RWPE2 (cell line): ENCODE results near the gene NUBP2.
A peak's percentile ranks its signal among the peaks of the same experiment; 100 is the strongest.

Experiments
- ATAC-seq: fragments of 200-7000 bp; cut with Tn5 transposase; 3 replicates; pipeline ENCODE4 v1.9.1; 2021; ENCODE audit warnings: low read depth
- DNase-seq: peaks from one replicate; pipeline ENCODE4 v3.0.0-alpha.2; 2020; ENCODE audit warnings: low spot score
- H3K27ac ChIP-seq: fragments of 450-650 bp; 2 replicates; pipeline ENCODE4 v1.5.1; 2017; ENCODE audit warnings: mild to moderate bottlenecking; ENCODE audit not compliant: poor library complexity, severe bottlenecking
- H3K27me3 ChIP-seq: fragments of 250-450 bp; sonication (Bioruptor Pico); 2 replicates; pipeline ENCODE4 v1.5.1; 2021; ENCODE audit warnings: mild to moderate bottlenecking, moderate library complexity; ENCODE audit not compliant: insufficient read depth, poor library complexity, severe bottlenecking
- H3K36me3 ChIP-seq: fragments of 250-450 bp; sonication (Bioruptor Pico); 2 replicates; pipeline ENCODE4 v1.5.1; 2020; ENCODE audit warnings: low read depth, mild to moderate bottlenecking, moderate library complexity
- H3K4me1 ChIP-seq: fragments of 250-450 bp; sonication (Bioruptor Pico); 2 replicates; pipeline ENCODE4 v1.5.1; 2021; ENCODE audit warnings: mild to moderate bottlenecking, moderate library complexity; ENCODE audit not compliant: insufficient read depth, poor library complexity, severe bottlenecking
- H3K4me3 ChIP-seq: fragments of 250-450 bp; sonication (Bioruptor Pico); 2 replicates; pipeline ENCODE4 v1.5.1; 2021; ENCODE audit warnings: mild to moderate bottlenecking, moderate library complexity; ENCODE audit not compliant: severe bottlenecking
- H3K9me3 ChIP-seq: fragments of 250-450 bp; sonication (Bioruptor Pico); 2 replicates; pipeline ENCODE4 v1.5.1; 2021; ENCODE audit warnings: mild to moderate bottlenecking, moderate library complexity; ENCODE audit not compliant: severe bottlenecking
- TF ChIP-seq, protein P1 (sequence below): fragments of 450-650 bp; IDR thresholded peaks from one replicate; pipeline ENCODE4 v1.5.1; 2017; ENCODE audit warnings: mild to moderate bottlenecking, moderate library complexity; ENCODE audit not compliant: poor library complexity, severe bottlenecking

Gene NUBP2

DNA sequence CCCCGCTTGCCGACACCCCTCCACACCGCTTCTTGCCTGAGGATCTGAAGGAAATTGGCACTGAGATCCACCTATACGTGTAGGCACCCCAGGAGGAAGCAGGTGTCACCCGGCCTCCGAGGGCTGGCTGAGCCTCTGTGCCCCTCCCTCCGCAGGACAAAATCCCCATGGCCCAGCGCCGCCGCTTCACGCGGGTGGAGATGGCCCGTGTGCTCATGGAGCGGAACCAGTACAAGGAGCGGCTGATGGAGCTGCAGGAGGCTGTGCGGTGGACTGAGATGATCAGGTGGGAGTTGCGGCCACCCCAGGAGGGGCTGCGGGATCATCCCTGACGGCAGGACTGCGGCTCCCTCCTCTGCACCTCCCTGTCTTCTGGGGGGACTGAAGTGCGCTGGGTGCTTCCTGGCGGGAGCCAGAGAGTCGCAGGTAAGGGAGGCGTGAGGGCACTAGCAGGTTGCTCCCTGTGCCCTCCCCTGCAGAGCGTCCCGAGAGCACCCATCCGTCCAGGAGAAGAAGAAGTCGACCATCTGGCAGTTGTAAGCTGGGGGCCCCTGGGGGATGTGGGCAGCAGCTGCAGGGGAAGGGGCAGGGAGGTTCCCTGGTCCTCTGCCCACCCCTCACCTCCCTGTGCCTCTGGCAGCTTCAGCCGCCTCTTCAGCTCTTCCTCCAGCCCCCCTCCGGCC, 20.4 kb upstream of the NUBP2 start:
- no peaks in the 10 kb centered on the region for H3K27me3 ChIP-seq
- ATAC-seq = no peak
- no peaks in the 10 kb centered on the region for H3K9me3 ChIP-seq
- no peaks in the 10 kb centered on the region for H3K4me1 ChIP-seq
- DNase-seq = no peak
- H3K36me3 ChIP-seq = peaks cover 22% of the 10 kb centered on the region; the same call in 1 of the 2 replicates
- no peak overlapping the region for H3K27ac ChIP-seq
- H3K4me3 ChIP-seq = no peak overlapping the region
- TF ChIP-seq, protein P1, sequence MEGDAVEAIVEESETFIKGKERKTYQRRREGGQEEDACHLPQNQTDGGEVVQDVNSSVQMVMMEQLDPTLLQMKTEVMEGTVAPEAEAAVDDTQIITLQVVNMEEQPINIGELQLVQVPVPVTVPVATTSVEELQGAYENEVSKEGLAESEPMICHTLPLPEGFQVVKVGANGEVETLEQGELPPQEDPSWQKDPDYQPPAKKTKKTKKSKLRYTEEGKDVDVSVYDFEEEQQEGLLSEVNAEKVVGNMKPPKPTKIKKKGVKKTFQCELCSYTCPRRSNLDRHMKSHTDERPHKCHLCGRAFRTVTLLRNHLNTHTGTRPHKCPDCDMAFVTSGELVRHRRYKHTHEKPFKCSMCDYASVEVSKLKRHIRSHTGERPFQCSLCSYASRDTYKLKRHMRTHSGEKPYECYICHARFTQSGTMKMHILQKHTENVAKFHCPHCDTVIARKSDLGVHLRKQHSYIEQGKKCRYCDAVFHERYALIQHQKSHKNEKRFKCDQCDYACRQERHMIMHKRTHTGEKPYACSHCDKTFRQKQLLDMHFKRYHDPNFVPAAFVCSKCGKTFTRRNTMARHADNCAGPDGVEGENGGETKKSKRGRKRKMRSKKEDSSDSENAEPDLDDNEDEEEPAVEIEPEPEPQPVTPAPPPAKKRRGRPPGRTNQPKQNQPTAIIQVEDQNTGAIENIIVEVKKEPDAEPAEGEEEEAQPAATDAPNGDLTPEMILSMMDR = no peak

DNA sequence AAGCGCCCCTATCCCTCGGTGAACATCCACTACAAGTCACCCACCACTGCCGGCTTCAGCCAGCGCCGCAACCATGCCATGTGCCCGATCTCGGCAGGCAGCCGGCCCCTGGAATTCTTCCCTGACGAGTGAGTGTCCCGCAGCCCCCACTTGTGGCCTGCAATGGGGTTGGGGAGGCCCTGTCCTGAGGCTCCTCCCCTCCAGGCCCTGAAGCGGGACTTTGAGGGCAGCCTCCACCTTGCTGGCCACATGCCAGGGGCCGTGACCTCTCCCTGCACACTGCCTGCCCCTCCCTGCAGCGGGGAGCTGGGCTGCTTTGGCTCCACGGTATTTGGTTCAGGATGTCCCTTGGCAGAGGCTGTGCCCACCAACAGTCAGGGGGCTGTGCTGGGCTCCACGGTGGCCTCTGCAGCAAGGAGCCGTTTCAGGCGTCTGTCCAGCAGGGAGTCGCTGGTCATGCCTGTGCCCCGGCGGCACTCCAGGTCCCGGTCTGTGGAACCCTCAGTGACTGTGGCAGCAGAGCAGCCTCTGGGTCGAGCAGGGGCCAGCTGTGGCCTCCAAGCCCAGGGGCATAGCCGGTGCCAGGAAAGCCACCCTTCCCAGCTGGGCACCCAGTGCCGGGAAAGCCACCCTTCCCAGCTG, 19.8 kb upstream of the NUBP2 start:
- Histone ChIP-seq H3K36me3 (peaks cover 22% of the 10 kb centered on the region; the same call in 1 of the 2 replicates), H3K4me1 (no peaks in the 10 kb centered on the region)
- TF ChIP-seq, protein P1 = no peak

DNA sequence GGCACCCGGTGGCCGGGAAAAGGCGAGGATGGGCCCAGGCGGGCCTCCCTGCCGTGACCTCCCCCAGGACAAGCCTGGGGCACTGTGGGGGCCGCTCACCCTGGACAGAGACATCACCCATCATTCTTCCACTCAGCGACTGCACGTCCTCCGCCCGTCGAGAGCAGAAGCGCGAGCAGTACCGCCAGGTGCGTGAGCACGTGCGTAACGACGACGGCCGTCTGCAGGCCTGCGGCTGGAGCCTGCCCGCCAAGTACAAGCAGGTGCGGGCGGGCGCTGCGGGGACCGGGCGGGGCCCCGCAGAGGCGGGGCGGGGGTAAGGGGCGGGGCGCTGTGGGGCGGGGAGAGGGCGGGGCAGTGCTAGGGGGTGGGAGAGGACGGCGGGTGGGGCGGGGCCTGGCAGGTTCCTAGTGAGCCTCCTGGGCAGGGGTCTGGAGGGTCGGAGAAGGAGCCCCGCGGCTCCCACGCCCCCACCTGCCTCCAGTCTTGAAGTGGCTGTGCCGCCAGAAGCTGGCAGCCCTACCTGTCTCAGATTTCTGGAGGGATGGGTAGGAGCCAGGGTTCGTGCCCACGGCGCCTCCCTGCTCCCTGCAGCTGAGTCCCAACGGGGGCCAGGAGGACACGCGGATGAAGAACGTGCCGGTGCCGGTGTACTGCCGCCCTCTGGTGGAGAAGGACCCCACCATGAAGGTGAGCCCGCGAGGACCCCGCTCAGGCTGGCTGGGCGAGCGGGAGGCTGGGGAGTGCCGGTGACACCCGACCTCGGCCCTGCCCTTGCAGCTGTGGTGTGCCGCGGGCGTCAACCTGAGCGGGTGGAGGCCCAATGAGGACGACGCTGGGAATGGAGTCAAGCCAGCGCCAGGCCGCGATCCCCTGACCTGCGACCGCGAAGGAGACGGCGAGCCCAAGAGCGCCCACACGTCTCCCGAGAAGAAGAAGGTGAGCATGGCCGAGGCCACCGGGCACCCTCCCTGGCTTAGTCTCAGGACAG, 18.9 kb upstream of the NUBP2 start:
- no peak for DNase-seq
- ATAC-seq = no peak
- TF ChIP-seq, protein P1 = peak; percentile 21
- Histone ChIP-seq H3K4me3 (no peak overlapping the region), H3K27ac (no peak overlapping the region), H3K4me1 (no peaks in the 10 kb centered on the region), H3K27me3 (no peaks in the 10 kb centered on the region), H3K9me3 (no peaks in the 10 kb centered on the region), H3K36me3 (peaks cover 22% of the 10 kb centered on the region; the same call in 1 of the 2 replicates)

More for the DNA sequence above, 19.8 kb upstream of the NUBP2 start:
- H3K4me3 ChIP-seq = no peak overlapping the region
- H3K27ac ChIP-seq = no peak overlapping the region
- H3K9me3 ChIP-seq = no peaks in the 10 kb centered on the region
- ATAC-seq (no peak), DNase-seq (no peak)
- no peaks in the 10 kb centered on the region for H3K27me3 ChIP-seq

DNA sequence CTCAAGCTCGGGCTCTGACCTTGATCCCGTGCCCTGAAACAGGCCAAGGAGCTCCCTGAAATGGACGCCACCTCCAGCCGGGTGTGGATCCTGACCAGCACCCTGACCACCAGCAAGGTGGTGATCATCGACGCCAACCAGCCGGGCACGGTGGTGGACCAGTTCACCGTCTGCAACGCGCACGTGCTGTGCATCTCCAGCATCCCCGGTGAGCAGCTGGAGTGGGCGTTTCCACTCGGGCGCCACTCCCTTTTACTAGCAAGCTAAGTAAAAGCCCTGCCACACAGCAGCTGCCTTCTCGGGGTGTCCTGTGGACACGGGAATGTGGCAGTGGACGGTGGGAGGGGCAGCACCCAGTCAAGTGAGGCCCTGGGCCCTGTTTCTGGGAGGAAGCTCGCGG, 17.8 kb upstream of the NUBP2 start:
- DNase-seq (no peak), ATAC-seq (no peak)
- TF ChIP-seq, protein P1 = no peak
- Histone ChIP-seq H3K4me3 (no peak overlapping the region), H3K27ac (no peak overlapping the region), H3K27me3 (no peaks in the 10 kb centered on the region), H3K4me1 (peaks cover under 1% of the 10 kb centered on the region), H3K9me3 (no peaks in the 10 kb centered on the region), H3K36me3 (peaks cover 23% of the 10 kb centered on the region; the same call in 1 of the 2 replicates)
